Measurements from ENCODE around the gene KLHL11. TPM values are rescaled to one million over a fixed set of nuclear protein-coding genes. Genes with fewer than 3 reads are reported as not detected.

Gene KLHL11
- total RNA-seq, 1 experiment from 2014 or later = 14.5 TPM

GRCh38 chr17:41813152-41813680, 52.0 kb downstream of the KLHL11 start:
- Histone ChIP-seq H3K27me3 (ENCODE audit: insufficient read depth, low read depth) (no peaks in the 10 kb centered on the region), H3F3A (ENCODE audit: insufficient read depth, low read depth) (peaks cover 12% of the 10 kb centered on the region), H3K4me1 (replicated peaks; ENCODE audit: insufficient read depth) (peaks cover 27% of the 10 kb centered on the region), H3K27ac (no peak overlapping the region), H3K4me2 (peak overlapping the region; percentile 80), H3K36me3 (ENCODE audit: low read depth) (0 out of 2 replicates have a peak, but pooled peaks cover 4% of the 10 kb centered on the region), H2AFZ (peak overlapping the region; percentile 84), H3K9me3 (ENCODE audit: insufficient read depth, low read depth) (no peaks in the 10 kb centered on the region), H3K9me2 (ENCODE audit: insufficient read depth) (no peaks in the 10 kb centered on the region), H4K20me1 (ENCODE audit: insufficient read depth) (no peaks in the 10 kb centered on the region), H3K79me2 (ENCODE audit: low read depth) (peaks cover 53% of the 10 kb centered on the region), H3K4me3 (peak overlapping the region; percentile 94)
- intact Hi-C loops (cut with micrococcal nuclease; ENCODE audit: unreplicated experiment) = no loop called here
- ChIA-PET CTCF (interaction anchor here (0.7 kb wide), 1 partner anchor 228 kb away, joined by 4 read pairs; no protein-coding TSS in a partner anchor), POLR2A (ENCODE audit: unreplicated experiment) (interaction anchor here (0.7 to 1.0 kb wide), 2 partner anchors 27 to 995 kb away, joined by 4 to 19 read pairs; no protein-coding TSS in a partner anchor)
- TSS peak; percentile 57 for BruUV-seq (replicated peaks)
- DNase-seq = no peak
- TF ChIP-seq CTCF (conservative IDR thresholded peaks at IDR 0.05) (no peak), EZH2 (IDR thresholded peaks at IDR 0.05; ENCODE audit: low read depth) (no peak)

- Histone ChIP-seq H3K79me2 (ENCODE audit: low read depth) (peaks cover 55% of the 10 kb centered on the region), H3K9me3 (ENCODE audit: insufficient read depth, low read depth) (no peaks in the 10 kb centered on the region), H3K4me2 (peak within 1 kb of the TSS; percentile 80), H3K27me3 (ENCODE audit: insufficient read depth, low read depth) (no peaks in the 10 kb centered on the region), H2AFZ (peak within 1 kb of the TSS; percentile 84), H4K20me1 (ENCODE audit: insufficient read depth) (no peaks in the 10 kb centered on the region), H3K27ac (0 out of 2 replicates have a peak within 1 kb of the TSS, but pooled peaks have one; percentile 22), H3K36me3 (ENCODE audit: low read depth) (0 out of 2 replicates have a peak, but pooled peaks cover 7% of the 10 kb centered on the region), H3F3A (ENCODE audit: insufficient read depth, low read depth) (peaks cover 12% of the 10 kb centered on the region), H3K4me3 (peak within 1 kb of the TSS; percentile 94), H3K9me2 (ENCODE audit: insufficient read depth) (no peaks in the 10 kb centered on the region), H3K4me1 (replicated peaks; ENCODE audit: insufficient read depth) (peaks cover 27% of the 10 kb centered on the region)
- intact Hi-C loops (cut with micrococcal nuclease; ENCODE audit: unreplicated experiment) = loop anchor here (1.0 kb wide), 1 partner anchor 40 kb away; no protein-coding TSS in a partner anchor
- TF ChIP-seq EZH2 (IDR thresholded peaks at IDR 0.05; ENCODE audit: low read depth) = no peak
- TF ChIP-seq CTCF (conservative IDR thresholded peaks at IDR 0.05) = no peak
- BruUV-seq (replicated peaks) = no TSS peak
- peak; percentile 80 to 81 for DNase-seq
- ChIA-PET CTCF (interaction anchor here (0.6 to 0.7 kb wide), 2 partner anchors 10 to 227 kb away, joined by 3 to 4 read pairs; no protein-coding TSS in a partner anchor), POLR2A (ENCODE audit: unreplicated experiment) (interaction anchor here (0.7 to 1.0 kb wide), 3 partner anchors 27 to 994 kb away, joined by 4 to 19 read pairs (median 6); partner anchors contain the start of gene HAP1)
Measured at GRCh38 chr17:41812381-41813151, 52.7 kb downstream of the KLHL11 start, which contains the start of gene FKBP10. TSS of gene FKBP10 (plus strand) at chr17:41813004. CDS start at chr17:41813035, 31 bp downstream.

Data from PC-9 (cell line).